HCT116 (cell line): ENCODE data around the gene KANK3. TPM values are rescaled to one million over a fixed set of nuclear protein-coding genes. Genes with fewer than 3 reads are reported as not detected.
A peak's percentile ranks its signal among the peaks of the same experiment; 100 is the strongest.

ENCODE experiments used
- ATAC-seq: fragments of 200-7000 bp; cut with Tn5 transposase; 2 replicates; pipeline ENCODE4 v1.9.1; 2020; ENCODE audit warnings: mild to moderate bottlenecking, moderate library complexity
- BruUV-seq: library from RNA; stranded (reverse); fragments of 400-500 nt; replicated peaks from 2 replicates; lab custom pipeline; 2021; lab: Mats Ljungman, UMichigan
- CTCF ChIA-PET: fragments of 300-600 bp; sonication (Branson Sonifier 250); formaldehyde crosslinking; loops from one replicate; lab custom pipeline; 2021; ENCODE audit warnings: antibody characterized with exemption; lab: Charles Lee
- POLR2A ChIA-PET: fragments of 300-600, 350-600 bp; sonication (Branson Sonifier 250); formaldehyde crosslinking; loops from one replicate; lab custom pipeline; 2021; ENCODE audit warnings: antibody characterized with exemption; lab: Charles Lee
- RAD21 ChIA-PET, 2 experiments: fragments of 300-600 bp; sonication (Branson Sonifier 250); formaldehyde crosslinking; loops; one replicate each; lab custom pipeline; 2023; ENCODE audit warnings: low total read pairs in 2 of 2; ENCODE audit not compliant: uncharacterized antibody in 2 of 2, unreplicated experiment in 2 of 2, low non-redundant PET in 1 of 2; lab: Charles Lee
- DNase-seq: peaks from one replicate; pipeline ENCODE4 v3.0.0-alpha.2; 2010; ENCODE audit warnings: low read depth, low spot score
- H2AFZ ChIP-seq: fragments of 200-600 bp; shearing (Covaris generic), sonication (generic); 2 replicates; pipeline ENCODE4 v1.6.1; 2017; ENCODE audit warnings: low read depth, mixed run types, mixed read lengths, antibody characterized with exemption, low read length; ENCODE audit not compliant: poor library complexity, severe bottlenecking
- H3K27ac ChIP-seq: 2 replicates; pipeline ENCODE4 v1.5.1; 2012; ENCODE audit warnings: low read depth, low read length
- H3K27me3 ChIP-seq: fragments of 200-600 bp; sonication (generic); 2 replicates; pipeline ENCODE4 v1.6.1; 2016; ENCODE audit warnings: mixed run types, low read length, mixed read lengths; ENCODE audit not compliant: insufficient read depth
- H3K36me3 ChIP-seq, 2 experiments: fragments of 200-500 bp in 1 of 2; fragments of 200-600 bp in 1 of 2; sonication (Bioruptor generic) in 1 of 2; sonication (generic) in 1 of 2; 2 replicates each; pipeline versions ENCODE4 v1.5.1 to v1.6.1; 2014 to 2016; ENCODE audit warnings: low read length in 2 of 2, inconsistent platforms in 1 of 2, mixed read lengths in 1 of 2, mixed run types in 1 of 2; ENCODE audit not compliant: insufficient read depth in 2 of 2, control insufficient read depth in 1 of 2
- H3K4me1 ChIP-seq, 2 experiments: fragments of 200-600 bp in 1 of 2; sonication (generic) in 1 of 2; 2 replicates each; pipeline versions ENCODE4 v1.5.1 to v1.6.1; 2012 to 2017; ENCODE audit warnings: low read length in 2 of 2, inconsistent platforms in 1 of 2, mild to moderate bottlenecking in 1 of 2, mixed read lengths in 1 of 2, mixed run types in 1 of 2, moderate library complexity in 1 of 2; ENCODE audit not compliant: insufficient read depth in 2 of 2, control insufficient read depth in 1 of 2
- H3K4me2 ChIP-seq: fragments of 200-600 bp; sonication (generic); 2 replicates; pipeline ENCODE4 v1.6.1; 2017; ENCODE audit warnings: mixed run types, low read length, mixed read lengths
- H3K4me3 ChIP-seq, 2 experiments: fragments of 200-600 bp in 1 of 2; sonication (generic) in 1 of 2; replicated peaks in 1 of 2; 2 replicates each; pipeline ENCODE4 v1.5.1; 2011 to 2016; ENCODE audit warnings: low read length in 2 of 2, control low read depth in 1 of 2, low read depth in 1 of 2, mild to moderate bottlenecking in 1 of 2, mixed read lengths in 1 of 2, mixed run types in 1 of 2
- H3K79me2 ChIP-seq: fragments of 200-600 bp; sonication (generic); 2 replicates; pipeline ENCODE4 v1.6.1; 2017; ENCODE audit warnings: mild to moderate bottlenecking, mixed run types, low read length, moderate library complexity, mixed read lengths; ENCODE audit not compliant: insufficient read depth
- H3K9ac ChIP-seq: fragments of 200-600 bp; sonication (generic); 2 replicates; pipeline ENCODE4 v1.6.1; 2016; ENCODE audit warnings: low read length, mixed read lengths
- H3K9me2 ChIP-seq: fragments of 200-600 bp; sonication (generic), shearing (Covaris generic); 2 replicates; pipeline ENCODE4 v1.6.1; 2017; ENCODE audit warnings: mixed run types, mild to moderate bottlenecking, moderate library complexity; ENCODE audit not compliant: insufficient read depth
- H3K9me3 ChIP-seq, 2 experiments: fragments of 200-500 bp in 1 of 2; fragments of 200-600 bp in 1 of 2; sonication (Bioruptor generic) in 1 of 2; sonication (generic) in 1 of 2; 2 replicates each; pipeline ENCODE4 v1.6.1; 2014 to 2017; ENCODE audit warnings: low read length in 2 of 2, mixed read lengths in 2 of 2, inconsistent platforms in 1 of 2, low read depth in 1 of 2, mild to moderate bottlenecking in 1 of 2, mixed run types in 1 of 2, moderate library complexity in 1 of 2; ENCODE audit not compliant: control insufficient read depth in 1 of 2, insufficient read depth in 1 of 2
- H4K20me1 ChIP-seq: fragments of 200-600 bp; sonication (generic), shearing (Covaris generic); 2 replicates; pipeline ENCODE4 v1.6.1; 2017; ENCODE audit warnings: mixed run types, mild to moderate bottlenecking, moderate library complexity; ENCODE audit not compliant: insufficient read depth
- ATF3 ChIP-seq: IDR thresholded peaks from 2 replicates; pipeline ENCODE4 v1.6.1; 2012
- CBX3 ChIP-seq: IDR thresholded peaks from 2 replicates; pipeline ENCODE4 v1.6.1; 2012; ENCODE audit warnings: low read depth
- EZH2 ChIP-seq: fragments of 200-600 bp; sonication (generic); IDR thresholded peaks from 2 replicates; pipeline ENCODE4 v1.6.1; 2017; ENCODE audit warnings: antibody characterized with exemption, mixed run types
- EZH2phosphoT487 ChIP-seq: fragments of 200-600 bp; IDR thresholded peaks from 2 replicates; pipeline ENCODE4 v1.6.1; 2018; ENCODE audit warnings: antibody characterized with exemption, borderline replicate concordance
- FOSL1 ChIP-seq: IDR thresholded peaks from 2 replicates; pipeline ENCODE4 v1.6.1; 2012; ENCODE audit warnings: low read depth
- JUND ChIP-seq: IDR thresholded peaks from 2 replicates; pipeline ENCODE4 v1.6.1; 2012
- SP1 ChIP-seq: IDR thresholded peaks from 2 replicates; pipeline ENCODE4 v1.6.1; 2012; ENCODE audit warnings: low read depth
- YY1 ChIP-seq: IDR thresholded peaks from 2 replicates; pipeline ENCODE4 v1.6.1; 2011; ENCODE audit warnings: low read length, low read depth, moderate library complexity, mild to moderate bottlenecking; ENCODE audit not compliant: insufficient replicate concordance; ENCODE audit errors: extremely low read depth
- ZBTB33 ChIP-seq: IDR thresholded peaks from 2 replicates; pipeline ENCODE4 v1.6.1; 2011; ENCODE audit warnings: mild to moderate bottlenecking, low read length, moderate library complexity; ENCODE audit not compliant: insufficient replicate concordance; ENCODE audit errors: extremely low read depth
- ZFX ChIP-seq: fragments of 450-650 bp; IDR thresholded peaks from 2 replicates; pipeline ENCODE4 v1.6.1; 2017
- ZNF274 ChIP-seq: fragments of 200-500 bp; sonication (Bioruptor generic); IDR thresholded peaks from 2 replicates; pipeline ENCODE4 v1.6.1; 2014; ENCODE audit warnings: mild to moderate bottlenecking, low read depth, low read length, inconsistent platforms
- intact Hi-C: fragments of 100-400 bp; cut with micrococcal nuclease; formaldehyde crosslinking; loops from 2 replicates; pipeline ENCODE4 v1.10.0; 2022
- total RNA-seq: library from RNA; stranded (reverse); gene quantifications from one replicate; pipeline ENCODE4 v1.2.1, GENCODE V29; 2021; ENCODE audit not compliant: unreplicated experiment
- TF ChIP-seq, protein P1 (sequence below): IDR thresholded peaks from 2 replicates; pipeline ENCODE4 v1.6.1; 2012

KANK3 gene
- total RNA-seq, 1 experiment from 2014 or later: 21.7 TPM

- TF ChIP-seq ATF3 (no peak), ZBTB33 (no peak), SP1 (no peak), EZH2phosphoT487 (no peak), ZNF274 (no peak), EZH2 (no peak), JUND (no peak), ZFX (no peak)
- TF ChIP-seq, protein P1, sequence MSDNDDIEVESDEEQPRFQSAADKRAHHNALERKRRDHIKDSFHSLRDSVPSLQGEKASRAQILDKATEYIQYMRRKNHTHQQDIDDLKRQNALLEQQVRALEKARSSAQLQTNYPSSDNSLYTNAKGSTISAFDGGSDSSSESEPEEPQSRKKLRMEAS: no peak
Measured at GRCh38 chr19:8306235-8307054, 36.6 kb downstream of the KANK3 start (continued).

DNA sequence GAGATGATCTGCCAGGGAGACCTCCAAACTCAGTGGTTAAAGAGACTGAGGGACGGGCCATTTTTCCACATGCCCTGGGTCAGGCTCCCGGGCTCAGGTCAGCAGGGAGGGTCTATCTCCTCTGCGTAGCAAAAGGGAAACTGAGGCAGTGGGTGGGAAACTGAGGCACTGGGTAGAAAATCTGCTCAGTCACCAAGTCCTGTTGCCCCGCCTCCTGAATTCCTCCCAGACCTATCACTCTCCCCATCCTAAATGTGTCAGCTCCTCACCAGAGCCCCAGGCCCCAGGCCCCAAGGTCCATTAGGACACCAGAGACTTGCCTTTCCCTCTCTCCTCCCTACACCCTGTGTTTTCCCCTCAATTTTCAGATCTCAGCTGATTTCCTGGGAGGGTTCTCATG lies 37.3 kb downstream of the KANK3 start:
- Histone ChIP-seq H3K36me3 (peaks cover 4 to 8% of the 10 kb centered on the region in 2 experiments; a peak in 3 of 4 replicates), H3K4me2 (peak overlapping the region; percentile 94)
- POLR2A ChIA-PET: interaction anchor here (1.3 kb wide), 1 partner anchor 14 kb away, joined by 3 read pairs; no protein-coding TSS in a partner anchor

More for the DNA sequence above, 37.3 kb downstream of the KANK3 start:
- no peak for ATAC-seq
- H3K79me2 ChIP-seq: peaks cover 32% of the 10 kb centered on the region
- CTCF ChIA-PET: no interaction called here
- no peaks in the 10 kb centered on the region for H3K9me2 ChIP-seq
- H3K9ac ChIP-seq: 0 out of 2 replicates have a peak overlapping the region, but pooled peaks have one; percentile 87
- no TSS peak for BruUV-seq
- no peak overlapping the region for H3K4me3 ChIP-seq
- intact Hi-C loops: no loop called here
- H3K9me3 ChIP-seq: no peaks in the 10 kb centered on the region
- peak overlapping the region; percentile 86 for H3K27ac ChIP-seq
- no peak for DNase-seq
- no peaks in the 10 kb centered on the region for H3K27me3 ChIP-seq
- TF ChIP-seq CBX3 (no peak), ZBTB33 (no peak), YY1 (no peak), FOSL1 (no peak), ATF3 (no peak), JUND (no peak), SP1 (no peak), ZFX (no peak)
- TF ChIP-seq, all 23 proteins: peak for 0
- H4K20me1 ChIP-seq: no peaks in the 10 kb centered on the region
- H3K4me1 ChIP-seq: peaks cover 24 to 70% of the 10 kb centered on the region in 2 experiments
- H2AFZ ChIP-seq: no peak overlapping the region
- RAD21 ChIA-PET: no interaction called here
